Neural cell (in vitro differentiated cells): Measurements from ENCODE around the gene FGD5.

ENCODE experiments used
- CTCF ChIP-seq: fragments of 450-650 bp; IDR thresholded peaks from 2 replicates; pipeline ENCODE4 v1.5.1; 2014; ENCODE audit warnings: antibody characterized with exemption, mild to moderate bottlenecking, moderate library complexity; ENCODE audit not compliant: poor library complexity, severe bottlenecking
- EP300 ChIP-seq: fragments of 450-650 bp; conservative IDR thresholded peaks from 2 replicates; pipeline ENCODE4 v1.6.1; 2014; ENCODE audit warnings: antibody characterized with exemption, mild to moderate bottlenecking, moderate library complexity; ENCODE audit not compliant: poor library complexity, severe bottlenecking
- EZH2 ChIP-seq: fragments of 200-600, 300-800 bp; shearing (Covaris generic), sonication (generic); IDR thresholded peaks from 2 replicates; pipeline ENCODE4 v1.6.1; 2014; ENCODE audit warnings: antibody characterized with exemption, low read length, borderline replicate concordance, mild to moderate bottlenecking; ENCODE audit not compliant: insufficient read depth, poor library complexity, severe bottlenecking
- MXI1 ChIP-seq: fragments of 450-650 bp; conservative IDR thresholded peaks from 2 replicates; pipeline ENCODE4 v1.6.1; 2014; ENCODE audit warnings: antibody characterized with exemption, mild to moderate bottlenecking; ENCODE audit not compliant: poor library complexity, severe bottlenecking
- POLR2AphosphoS5 ChIP-seq: IDR thresholded peaks from 2 replicates; pipeline ENCODE4 v1.6.1; 2012
- RAD21 ChIP-seq: fragments of 450-650 bp; conservative IDR thresholded peaks from 2 replicates; pipeline ENCODE4 v1.6.1; 2014; ENCODE audit warnings: antibody characterized with exemption, mild to moderate bottlenecking, moderate library complexity
- SMC3 ChIP-seq: fragments of 450-650 bp; conservative IDR thresholded peaks from 2 replicates; pipeline ENCODE4 v1.6.1; 2014; ENCODE audit warnings: antibody characterized with exemption, mild to moderate bottlenecking, moderate library complexity; ENCODE audit not compliant: poor library complexity

- no peak for TF ChIP-seq RAD21
- TF ChIP-seq POLR2AphosphoS5, result no peak
- TF ChIP-seq EP300, result no peak
- TF ChIP-seq CTCF, result no peak
- no peak for TF ChIP-seq SMC3
- TF ChIP-seq MXI1, result no peak
- TF ChIP-seq EZH2, result no peak
These were observed 16.4 kb upstream of the FGD5 start for GRCh38 chr3:14802381-14802731.
